Lower leg skin (tissue), 3 donors: Measurements from ENCODE around the gene CIB1.

ENCODE experiments used
- POLR2A ChIP-seq, 2 donors: fragments of 450-650 bp; IDR thresholded peaks; one replicate each; pipeline ENCODE4 v1.6.1; 2016 to 2017; ENCODE audit warnings: antibody characterized with exemption in 2 of 2, mild to moderate bottlenecking in 1 of 2, moderate library complexity in 1 of 2
- TF ChIP-seq, protein P1 (sequence below), 3 donors: fragments of 450-650 bp; IDR thresholded peaks; one replicate each; pipeline ENCODE4 v1.5.1; 2016; ENCODE audit warnings: antibody characterized with exemption in 3 of 3, mild to moderate bottlenecking in 3 of 3, moderate library complexity in 2 of 3

- TF ChIP-seq, protein P1, sequence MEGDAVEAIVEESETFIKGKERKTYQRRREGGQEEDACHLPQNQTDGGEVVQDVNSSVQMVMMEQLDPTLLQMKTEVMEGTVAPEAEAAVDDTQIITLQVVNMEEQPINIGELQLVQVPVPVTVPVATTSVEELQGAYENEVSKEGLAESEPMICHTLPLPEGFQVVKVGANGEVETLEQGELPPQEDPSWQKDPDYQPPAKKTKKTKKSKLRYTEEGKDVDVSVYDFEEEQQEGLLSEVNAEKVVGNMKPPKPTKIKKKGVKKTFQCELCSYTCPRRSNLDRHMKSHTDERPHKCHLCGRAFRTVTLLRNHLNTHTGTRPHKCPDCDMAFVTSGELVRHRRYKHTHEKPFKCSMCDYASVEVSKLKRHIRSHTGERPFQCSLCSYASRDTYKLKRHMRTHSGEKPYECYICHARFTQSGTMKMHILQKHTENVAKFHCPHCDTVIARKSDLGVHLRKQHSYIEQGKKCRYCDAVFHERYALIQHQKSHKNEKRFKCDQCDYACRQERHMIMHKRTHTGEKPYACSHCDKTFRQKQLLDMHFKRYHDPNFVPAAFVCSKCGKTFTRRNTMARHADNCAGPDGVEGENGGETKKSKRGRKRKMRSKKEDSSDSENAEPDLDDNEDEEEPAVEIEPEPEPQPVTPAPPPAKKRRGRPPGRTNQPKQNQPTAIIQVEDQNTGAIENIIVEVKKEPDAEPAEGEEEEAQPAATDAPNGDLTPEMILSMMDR (IDR thresholded peaks at IDR 0.05) = no peak
- no peak for TF ChIP-seq POLR2A (IDR thresholded peaks at IDR 0.05)
Observed at GRCh38 chr15:90259524-90259923, 25.8 kb upstream of the CIB1 start.
